Measurements from ENCODE around the gene TRAPPC3L.
"Not testable (repeated sequence)": the region's sequence is repeated elsewhere in the genome, so short reads cannot be mapped to it uniquely, and the experiment has no call there.

The TRAPPC3L gene

GRCh38 chr6:116511424-116512110 is 33.9 kb downstream of the TRAPPC3L start, which contains the start of gene CALHM5:
CALHM5 (plus strand) TSS chr6:116511639; CDS start chr6:116511697, 58 bp downstream.
- WGBS (ENCODE audit: insufficient coverage) = 93% methylated on average over 9 of the region's 10 CpGs
- DNase-seq = no peak
- no peaks in the 10 kb centered on the region for H3K36me3 ChIP-seq (ENCODE audit: control insufficient read depth in 4 of 4, insufficient read depth in 4 of 4, low read length in 3 of 4)
- no peaks in the 10 kb centered on the region for H3K27me3 ChIP-seq (replicated peaks in 2 of 5; ENCODE audit: control insufficient read depth in 4 of 5, insufficient read depth in 5 of 5, low read length in 4 of 5)
- no peak within 1 kb of the TSS for H3K27ac ChIP-seq (ENCODE audit: insufficient read depth in 1 of 2, low read depth in 1 of 2, low read length in 2 of 2, poor library complexity in 1 of 2, severe bottlenecking in 2 of 2)
- H3K9me3 ChIP-seq (ENCODE audit: control extremely low read depth in 1 of 5, control insufficient read depth in 4 of 5, insufficient read depth in 2 of 5, low read depth in 1 of 5, low read length in 4 of 5) = peaks cover 0 to 7% (median 0%) of the 10 kb centered on the region in 5 experiments
- CTCF ChIA-PET = interaction anchor here (0.6 to 3.2 kb wide), 8 partner anchors 15 to 68 kb away, joined by 3 to 10 read pairs (median 4); no protein-coding TSS in a partner anchor
- H3K4me1 ChIP-seq (ENCODE audit: control extremely low read depth in 1 of 4, control insufficient read depth in 4 of 4, insufficient read depth in 4 of 4, low read length in 3 of 4) = peaks cover 0 to 3% (median 0%) of the 10 kb centered on the region in 4 experiments
- POLR2A ChIA-PET = no interaction called here
- H3K4me3 ChIP-seq (ENCODE audit: control insufficient read depth in 1 of 7, extremely low read depth in 1 of 7, insufficient read depth in 4 of 7, low read depth in 2 of 7, low read length in 6 of 7) = no peak within 1 kb of the TSS

- CTCF ChIA-PET = no interaction called here
- POLR2A ChIA-PET = no interaction called here
- Histone ChIP-seq H3K9me3 (ENCODE audit: control extremely low read depth in 1 of 5, control insufficient read depth in 4 of 5, insufficient read depth in 2 of 5, low read depth in 1 of 5, low read length in 4 of 5) (peaks cover 0 to 7% (median 0%) of the 10 kb centered on the region in 5 experiments), H3K4me1 (ENCODE audit: control extremely low read depth in 1 of 4, control insufficient read depth in 4 of 4, insufficient read depth in 4 of 4, low read length in 3 of 4) (no peaks in the 10 kb centered on the region), H3K27ac (ENCODE audit: insufficient read depth in 1 of 2, low read depth in 1 of 2, low read length in 2 of 2, poor library complexity in 1 of 2, severe bottlenecking in 2 of 2) (no peak overlapping the region), H3K36me3 (ENCODE audit: control insufficient read depth in 4 of 4, insufficient read depth in 4 of 4, low read length in 3 of 4) (no peaks in the 10 kb centered on the region), H3K27me3 (replicated peaks in 2 of 5; ENCODE audit: control insufficient read depth in 4 of 5, insufficient read depth in 5 of 5, low read length in 4 of 5) (no peaks in the 10 kb centered on the region), H3K4me3 (ENCODE audit: control insufficient read depth in 1 of 7, extremely low read depth in 1 of 7, insufficient read depth in 4 of 7, low read depth in 2 of 7, low read length in 6 of 7) (no peak overlapping the region)
- DNase-seq = no peak
Observed at GRCh38 chr6:116508527-116508926, 37.0 kb downstream of the TRAPPC3L start.

GRCh38 chr6:116507324-116507723 is 38.2 kb downstream of the TRAPPC3L start:
- H3K9me3 ChIP-seq (ENCODE audit: control extremely low read depth in 1 of 5, control insufficient read depth in 4 of 5, insufficient read depth in 2 of 5, low read depth in 1 of 5, low read length in 4 of 5) = peaks cover 0 to 7% (median 1%) of the 10 kb centered on the region in 5 experiments
- H3K4me1 ChIP-seq (ENCODE audit: control extremely low read depth in 1 of 4, control insufficient read depth in 4 of 4, insufficient read depth in 4 of 4, low read length in 3 of 4) = no peaks in the 10 kb centered on the region
- H3K27ac ChIP-seq (ENCODE audit: insufficient read depth in 1 of 2, low read depth in 1 of 2, low read length in 2 of 2, poor library complexity in 1 of 2, severe bottlenecking in 2 of 2) = no peak overlapping the region
- no peaks in the 10 kb centered on the region for H3K27me3 ChIP-seq (replicated peaks in 2 of 5; ENCODE audit: control insufficient read depth in 4 of 5, insufficient read depth in 5 of 5, low read length in 4 of 5)
- ChIA-PET CTCF (no interaction called here), POLR2A (no interaction called here)
- 100% methylated on average over 2 of the region's 3 CpGs for whole genome bisulfite sequencing (ENCODE audit: insufficient coverage)
- H3K36me3 ChIP-seq (ENCODE audit: control insufficient read depth in 4 of 4, insufficient read depth in 4 of 4, low read length in 3 of 4) = no peaks in the 10 kb centered on the region
- no peak for DNase-seq
- H3K4me3 ChIP-seq (ENCODE audit: control insufficient read depth in 1 of 7, extremely low read depth in 1 of 7, insufficient read depth in 4 of 7, low read depth in 2 of 7, low read length in 6 of 7) = no peak overlapping the region

- H3K27ac ChIP-seq (ENCODE audit: insufficient read depth in 1 of 2, low read depth in 1 of 2, low read length in 2 of 2, poor library complexity in 1 of 2, severe bottlenecking in 2 of 2) = no peak overlapping the region
- no peaks in the 10 kb centered on the region for H3K36me3 ChIP-seq (ENCODE audit: control insufficient read depth in 4 of 4, insufficient read depth in 4 of 4, low read length in 3 of 4)
- WGBS (ENCODE audit: insufficient coverage) = 92% methylated on average over 9 of the region's 9 CpGs
- no peaks in the 10 kb centered on the region for H3K27me3 ChIP-seq (replicated peaks in 2 of 5; ENCODE audit: control insufficient read depth in 4 of 5, insufficient read depth in 5 of 5, low read length in 4 of 5)
- H3K4me1 ChIP-seq (ENCODE audit: control extremely low read depth in 1 of 4, control insufficient read depth in 4 of 4, insufficient read depth in 4 of 4, low read length in 3 of 4) = no peaks in the 10 kb centered on the region
- no peak overlapping the region for H3K4me3 ChIP-seq (ENCODE audit: control insufficient read depth in 1 of 7, extremely low read depth in 1 of 7, insufficient read depth in 4 of 7, low read depth in 2 of 7, low read length in 6 of 7)
- no peak for DNase-seq
- ChIA-PET CTCF (interaction anchor here (0.9 to 2.2 kb wide), 3 partner anchors 14 to 60 kb away, joined by 3 to 9 read pairs (median 4); no protein-coding TSS in a partner anchor), POLR2A (no interaction called here)
- H3K9me3 ChIP-seq (ENCODE audit: control extremely low read depth in 1 of 5, control insufficient read depth in 4 of 5, insufficient read depth in 2 of 5, low read depth in 1 of 5, low read length in 4 of 5) = peaks cover 0 to 2% (median 0%) of the 10 kb centered on the region in 5 experiments
Observed at GRCh38 chr6:116500969-116501433, 44.5 kb downstream of the TRAPPC3L start.

GRCh38 chr6:116497113-116497676 is 48.3 kb downstream of the TRAPPC3L start:
- Histone ChIP-seq H3K4me3 (ENCODE audit: control insufficient read depth in 1 of 7, extremely low read depth in 1 of 7, insufficient read depth in 4 of 7, low read depth in 2 of 7, low read length in 6 of 7) (no peak overlapping the region), H3K27me3 (replicated peaks in 2 of 5; ENCODE audit: control insufficient read depth in 4 of 5, insufficient read depth in 5 of 5, low read length in 4 of 5) (no peaks in the 10 kb centered on the region), H3K27ac (ENCODE audit: insufficient read depth in 1 of 2, low read depth in 1 of 2, low read length in 2 of 2, poor library complexity in 1 of 2, severe bottlenecking in 2 of 2) (no peak overlapping the region), H3K36me3 (ENCODE audit: control insufficient read depth in 4 of 4, insufficient read depth in 4 of 4, low read length in 3 of 4) (no peaks in the 10 kb centered on the region), H3K9me3 (ENCODE audit: control extremely low read depth in 1 of 5, control insufficient read depth in 4 of 5, insufficient read depth in 2 of 5, low read depth in 1 of 5, low read length in 4 of 5) (peaks cover 0 to 2% (median 0%) of the 10 kb centered on the region in 5 experiments), H3K4me1 (ENCODE audit: control extremely low read depth in 1 of 4, control insufficient read depth in 4 of 4, insufficient read depth in 4 of 4, low read length in 3 of 4) (peaks cover 0 to 3% (median 0%) of the 10 kb centered on the region in 4 experiments)
- ChIA-PET POLR2A (no interaction called here), CTCF (interaction anchor here (0.7 to 1.6 kb wide), 3 partner anchors 15 to 37 kb away, joined by 3 to 4 read pairs (median 3); no protein-coding TSS in a partner anchor)
- DNase-seq = no peak
- WGBS (ENCODE audit: insufficient coverage) = 100% methylated on average over 2 of the region's 3 CpGs

- H3K4me3 ChIP-seq (ENCODE audit: control insufficient read depth in 1 of 7, extremely low read depth in 1 of 7, insufficient read depth in 4 of 7, low read depth in 2 of 7, low read length in 6 of 7); CTCF ChIA-PET; H3K27me3 ChIP-seq (replicated peaks in 2 of 5; ENCODE audit: control insufficient read depth in 4 of 5, insufficient read depth in 5 of 5, low read length in 4 of 5); H3K36me3 ChIP-seq (ENCODE audit: control insufficient read depth in 4 of 4, insufficient read depth in 4 of 4, low read length in 3 of 4); H3K27ac ChIP-seq (ENCODE audit: insufficient read depth in 1 of 2, low read depth in 1 of 2, low read length in 2 of 2, poor library complexity in 1 of 2, severe bottlenecking in 2 of 2); H3K4me1 ChIP-seq (ENCODE audit: control extremely low read depth in 1 of 4, control insufficient read depth in 4 of 4, insufficient read depth in 4 of 4, low read length in 3 of 4); H3K9me3 ChIP-seq (ENCODE audit: control extremely low read depth in 1 of 5, control insufficient read depth in 4 of 5, insufficient read depth in 2 of 5, low read depth in 1 of 5, low read length in 4 of 5); POLR2A ChIA-PET; DNase-seq: not testable (repeated sequence)
- WGBS (ENCODE audit: insufficient coverage) = no CpG with 5 or more reads among the region's 1 CpG
Observed at GRCh38 chr6:116495161-116495560, 50.3 kb downstream of the TRAPPC3L start.
